ENCODE data around the gene CSKMT.

DNA sequence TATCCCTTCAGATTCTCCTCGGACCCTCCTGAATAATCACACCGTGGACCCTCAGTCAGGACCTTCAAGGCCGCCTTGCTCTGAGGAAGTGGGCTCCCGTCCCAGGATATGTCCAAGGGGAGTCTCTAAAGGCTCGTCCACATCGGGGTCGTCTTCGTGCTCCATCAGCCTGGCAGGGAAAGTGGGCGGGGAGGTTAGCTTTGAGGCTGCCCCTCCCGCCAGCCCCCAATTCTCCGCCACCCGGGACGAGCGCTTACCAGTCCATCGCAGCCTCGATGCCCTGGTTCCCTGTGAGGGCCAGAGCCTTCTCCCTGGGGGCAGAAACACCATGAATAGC, 13.3 kb downstream of the CSKMT start:
- no peak for TF ChIP-seq POLR2A (IDR thresholded peaks at IDR 0.05; ENCODE audit: low read depth, low read length)
- 0 out of 2 replicates have a peak, but pooled peaks have one; percentile 18 for TF ChIP-seq SPI1 (IDR thresholded peaks at IDR 0.05; ENCODE audit: low read depth, low read length)
- no peak for TF ChIP-seq POLR2AphosphoS5 (IDR thresholded peaks at IDR 0.05; ENCODE audit: low read depth, low read length)
- TF ChIP-seq PAX5 (IDR thresholded peaks at IDR 0.05; ENCODE audit: insufficient read depth, low read length, severe bottlenecking), result no peak
- no peak for TF ChIP-seq TAF1 (IDR thresholded peaks at IDR 0.05; ENCODE audit: low read depth, low read length)
- TF ChIP-seq POU2F2 (IDR thresholded peaks at IDR 0.05; ENCODE audit: low read depth, low read length), result no peak
